ENCODE data around the gene ZBTB43. TPM values are rescaled to one million over a fixed set of nuclear protein-coding genes. Genes with fewer than 3 reads are reported as not detected.

Gene ZBTB43
- total and polyA plus RNA-seq, 4 donors = 2.6 to 7.1 (median 5.0) TPM

DNA sequence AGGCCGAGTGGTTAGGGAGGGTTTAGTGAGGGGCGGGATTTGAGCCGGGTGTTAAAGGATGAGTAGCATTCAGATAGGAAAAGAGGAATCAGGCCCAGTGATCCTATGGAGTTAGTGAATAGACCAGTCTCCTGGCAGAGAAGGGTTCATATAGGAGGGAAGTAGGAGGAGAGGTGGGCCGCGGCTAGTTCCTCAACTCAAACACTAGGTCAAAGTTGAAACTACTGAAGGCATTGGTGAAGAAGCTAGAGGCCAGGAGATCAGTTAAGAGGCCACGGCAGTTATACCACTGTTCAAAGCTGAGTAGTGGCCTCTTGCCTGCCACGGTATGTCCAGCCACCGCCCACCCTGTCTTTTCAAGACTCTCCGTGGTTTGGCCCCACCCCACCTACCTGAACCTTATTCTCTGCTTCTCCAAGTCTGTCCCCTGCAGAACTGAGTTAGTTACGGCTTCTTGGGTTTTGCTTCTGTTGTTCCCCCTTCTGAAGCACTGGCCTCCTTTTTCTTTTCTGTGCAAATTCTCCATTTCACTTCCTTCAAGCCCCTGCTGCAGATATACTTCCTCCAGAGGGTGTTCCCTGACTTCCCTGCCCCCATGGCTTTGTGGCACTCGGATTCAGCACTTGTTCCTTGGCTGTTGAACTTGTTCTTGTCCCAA lies 57.4 kb downstream of the ZBTB43 start:
- peaks cover 9 to 32% (median 22%) of the 10 kb centered on the region in 4 donors for H3K4me1 ChIP-seq (ENCODE audit: control insufficient read depth in 4 of 4, insufficient read depth in 4 of 4, low read length in 3 of 4)
- H3K36me3 ChIP-seq (ENCODE audit: control insufficient read depth in 4 of 4, insufficient read depth in 3 of 4, low read depth in 1 of 4, low read length in 3 of 4) = peaks cover 0 to 12% (median 2%) of the 10 kb centered on the region in 4 donors
- no peaks in the 10 kb centered on the region for H3K9me3 ChIP-seq (ENCODE audit: control insufficient read depth in 4 of 4, low read length in 3 of 4)
- DNase-seq (ENCODE audit: low spot score) = no peak
- H3K27ac ChIP-seq (ENCODE audit: low read depth in 1 of 2, low read length in 2 of 2) = no peak overlapping the region
- H3K4me3 ChIP-seq (ENCODE audit: low read depth in 1 of 3, low read length in 3 of 3) = no peak overlapping the region
- peak overlapping the region in 1 of 2 donors; percentile 46 for H3K9ac ChIP-seq (ENCODE audit: low read depth in 1 of 2, low read length in 2 of 2)
- H3K27me3 ChIP-seq (ENCODE audit: control insufficient read depth in 4 of 4, insufficient read depth in 4 of 4, low read length in 3 of 4) = no peaks in the 10 kb centered on the region
- TF ChIP-seq EGR1 (IDR thresholded peaks at IDR 0.05; ENCODE audit: low read depth in 2 of 2) = no peak
- TF ChIP-seq HNF4A (conservative IDR thresholded peaks at IDR 0.05) = no peak
- TF ChIP-seq RAD21 (IDR thresholded peaks at IDR 0.05) = no peak
- TF ChIP-seq SP1 (IDR thresholded peaks at IDR 0.05) = no peak
- TF ChIP-seq MAX (IDR thresholded peaks at IDR 0.05) = no peak
- no peak for TF ChIP-seq YY1 (IDR thresholded peaks at IDR 0.05)
- TF ChIP-seq NR2F2 (IDR thresholded peaks at IDR 0.05) = no peak
- no peak for TF ChIP-seq HNF4G (IDR thresholded peaks at IDR 0.05)
- TF ChIP-seq RXRA (IDR thresholded peaks at IDR 0.05) = no peak
- TF ChIP-seq TAF1 (conservative IDR thresholded peaks at IDR 0.05) = no peak
- TF ChIP-seq, protein P1, sequence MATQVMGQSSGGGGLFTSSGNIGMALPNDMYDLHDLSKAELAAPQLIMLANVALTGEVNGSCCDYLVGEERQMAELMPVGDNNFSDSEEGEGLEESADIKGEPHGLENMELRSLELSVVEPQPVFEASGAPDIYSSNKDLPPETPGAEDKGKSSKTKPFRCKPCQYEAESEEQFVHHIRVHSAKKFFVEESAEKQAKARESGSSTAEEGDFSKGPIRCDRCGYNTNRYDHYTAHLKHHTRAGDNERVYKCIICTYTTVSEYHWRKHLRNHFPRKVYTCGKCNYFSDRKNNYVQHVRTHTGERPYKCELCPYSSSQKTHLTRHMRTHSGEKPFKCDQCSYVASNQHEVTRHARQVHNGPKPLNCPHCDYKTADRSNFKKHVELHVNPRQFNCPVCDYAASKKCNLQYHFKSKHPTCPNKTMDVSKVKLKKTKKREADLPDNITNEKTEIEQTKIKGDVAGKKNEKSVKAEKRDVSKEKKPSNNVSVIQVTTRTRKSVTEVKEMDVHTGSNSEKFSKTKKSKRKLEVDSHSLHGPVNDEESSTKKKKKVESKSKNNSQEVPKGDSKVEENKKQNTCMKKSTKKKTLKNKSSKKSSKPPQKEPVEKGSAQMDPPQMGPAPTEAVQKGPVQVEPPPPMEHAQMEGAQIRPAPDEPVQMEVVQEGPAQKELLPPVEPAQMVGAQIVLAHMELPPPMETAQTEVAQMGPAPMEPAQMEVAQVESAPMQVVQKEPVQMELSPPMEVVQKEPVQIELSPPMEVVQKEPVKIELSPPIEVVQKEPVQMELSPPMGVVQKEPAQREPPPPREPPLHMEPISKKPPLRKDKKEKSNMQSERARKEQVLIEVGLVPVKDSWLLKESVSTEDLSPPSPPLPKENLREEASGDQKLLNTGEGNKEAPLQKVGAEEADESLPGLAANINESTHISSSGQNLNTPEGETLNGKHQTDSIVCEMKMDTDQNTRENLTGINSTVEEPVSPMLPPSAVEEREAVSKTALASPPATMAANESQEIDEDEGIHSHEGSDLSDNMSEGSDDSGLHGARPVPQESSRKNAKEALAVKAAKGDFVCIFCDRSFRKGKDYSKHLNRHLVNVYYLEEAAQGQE (IDR thresholded peaks at IDR 0.05) = no peak
- TF ChIP-seq ATF3 (IDR thresholded peaks at IDR 0.05) = no peak
- no peak for TF ChIP-seq JUND (IDR thresholded peaks at IDR 0.05)
- TF ChIP-seq FOXA2 (IDR thresholded peaks at IDR 0.05) = no peak
- TF ChIP-seq GABPA (IDR thresholded peaks at IDR 0.05 in 1 of 2, conservative IDR thresholded peaks at IDR 0.05 in 1 of 2) = no peak
- WGBS = 55% methylated on average over 11 of the region's 11 CpGs

GRCh38 chr9:126864771-126865170 lies 59.9 kb downstream of the ZBTB43 start:
- no peak for DNase-seq (ENCODE audit: low spot score)
- WGBS = 79% methylated on average over 2 of the region's 2 CpGs
- no peaks in the 10 kb centered on the region for H3K27me3 ChIP-seq (ENCODE audit: control insufficient read depth in 4 of 4, insufficient read depth in 4 of 4, low read length in 3 of 4)
- H3K36me3 ChIP-seq (ENCODE audit: control insufficient read depth in 4 of 4, insufficient read depth in 3 of 4, low read depth in 1 of 4, low read length in 3 of 4) = peaks cover 0 to 16% (median 3%) of the 10 kb centered on the region in 4 donors
- H3K9me3 ChIP-seq (ENCODE audit: control insufficient read depth in 4 of 4, low read length in 3 of 4) = no peaks in the 10 kb centered on the region
- peaks cover 9 to 29% (median 18%) of the 10 kb centered on the region in 4 donors for H3K4me1 ChIP-seq (ENCODE audit: control insufficient read depth in 4 of 4, insufficient read depth in 4 of 4, low read length in 3 of 4)
- H3K27ac ChIP-seq (ENCODE audit: low read depth in 1 of 2, low read length in 2 of 2) = no peak overlapping the region
- no peak overlapping the region for H3K4me3 ChIP-seq (ENCODE audit: low read depth in 1 of 3, low read length in 3 of 3)
- TF ChIP-seq RXRA (IDR thresholded peaks at IDR 0.05) (no peak), ZBTB33 (IDR thresholded peaks at IDR 0.05) (no peak), FOXA2 (IDR thresholded peaks at IDR 0.05) (no peak)
- TF ChIP-seq, protein P1 (IDR thresholded peaks at IDR 0.05) = no peak
- no peak overlapping the region for H3K9ac ChIP-seq (ENCODE audit: low read depth in 1 of 2, low read length in 2 of 2)
